Measurements from ENCODE around the gene MAPK8IP3.

Gene MAPK8IP3

GRCh38 chr16:1758923-1759322, 52.9 kb downstream of the MAPK8IP3 start:
- Histone ChIP-seq H3K9me3 (no peaks in the 10 kb centered on the region), H3K27me3 (no peaks in the 10 kb centered on the region), H3K4me3 (ENCODE audit: low read depth, low read length) (no peak overlapping the region), H3K4me1 (no peaks in the 10 kb centered on the region), H3K36me3 (peaks cover 42% of the 10 kb centered on the region)
- TF ChIP-seq CTCF (IDR thresholded peaks at IDR 0.05; ENCODE audit: low read depth, low read length): no peak
- DNase-seq: no peak

DNA sequence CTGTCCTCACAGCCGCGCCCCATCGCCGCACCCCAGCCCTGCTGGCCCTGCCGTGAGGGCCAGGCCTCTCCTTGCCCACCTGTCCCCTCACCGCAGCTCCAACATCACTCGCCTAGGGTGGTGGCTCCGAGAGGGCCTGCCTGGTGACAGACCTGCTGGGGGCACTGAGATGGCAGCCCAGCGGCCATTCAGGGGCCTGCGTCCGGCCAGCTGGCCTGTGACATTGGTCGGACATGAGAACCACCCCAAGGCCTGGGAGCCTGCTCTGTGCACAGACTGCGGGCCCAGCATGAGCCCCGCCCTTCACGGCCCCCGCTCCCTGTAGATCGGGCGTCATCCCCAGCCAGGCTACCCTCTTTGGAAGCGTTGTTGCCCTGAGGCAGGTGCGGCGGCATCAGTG, 53.5 kb downstream of the MAPK8IP3 start:
- Histone ChIP-seq H3K4me1 (no peaks in the 10 kb centered on the region), H3K9me3 (no peaks in the 10 kb centered on the region), H3K4me3 (ENCODE audit: low read depth, low read length) (no peak overlapping the region), H3K36me3 (peaks cover 43% of the 10 kb centered on the region), H3K27me3 (no peaks in the 10 kb centered on the region)
- TF ChIP-seq CTCF (IDR thresholded peaks at IDR 0.05; ENCODE audit: low read depth, low read length): no peak
- no peak for DNase-seq

- H3K36me3 ChIP-seq: peaks cover 55% of the 10 kb centered on the region
- no peaks in the 10 kb centered on the region for H3K4me1 ChIP-seq
- H3K27me3 ChIP-seq: no peaks in the 10 kb centered on the region
- DNase-seq: no peak
- no peak overlapping the region for H3K4me3 ChIP-seq (ENCODE audit: low read depth, low read length)
- H3K9me3 ChIP-seq: no peaks in the 10 kb centered on the region
- TF ChIP-seq CTCF (IDR thresholded peaks at IDR 0.05; ENCODE audit: low read depth, low read length): no peak
These were observed 54.9 kb downstream of the MAPK8IP3 start for GRCh38 chr16:1760911-1761310.

DNA sequence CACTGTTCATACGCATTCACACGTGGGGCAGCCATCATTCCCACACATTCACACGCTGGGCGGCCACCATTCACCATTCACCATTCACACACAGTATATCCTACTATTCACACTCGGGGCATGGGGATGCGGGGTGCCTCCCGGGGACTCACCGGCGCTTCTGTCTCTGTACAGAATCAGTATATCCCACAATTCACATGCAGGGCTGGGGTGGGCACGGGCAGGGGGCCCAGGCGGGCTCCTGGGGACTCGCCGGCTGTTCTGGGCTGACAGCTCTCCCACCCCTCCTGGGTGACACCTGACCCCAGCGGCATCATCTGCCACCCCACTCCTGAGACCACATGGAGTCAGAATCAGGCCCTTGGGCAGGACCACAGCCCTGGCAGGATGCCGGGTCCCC, 55.8 kb downstream of the MAPK8IP3 start:
- H3K36me3 ChIP-seq: peaks cover 59% of the 10 kb centered on the region
- no peaks in the 10 kb centered on the region for H3K4me1 ChIP-seq
- TF ChIP-seq CTCF (IDR thresholded peaks at IDR 0.05; ENCODE audit: low read depth, low read length): no peak
- no peaks in the 10 kb centered on the region for H3K9me3 ChIP-seq
- no peak for DNase-seq
- no peaks in the 10 kb centered on the region for H3K27me3 ChIP-seq
- no peak overlapping the region for H3K4me3 ChIP-seq (ENCODE audit: low read depth, low read length)

GRCh38 chr16:1762196-1762878, 56.3 kb downstream of the MAPK8IP3 start:
- H3K4me3 ChIP-seq (ENCODE audit: low read depth, low read length): no peak overlapping the region
- H3K27me3 ChIP-seq: no peaks in the 10 kb centered on the region
- no peaks in the 10 kb centered on the region for H3K9me3 ChIP-seq
- no peaks in the 10 kb centered on the region for H3K4me1 ChIP-seq
- no peak for TF ChIP-seq CTCF (IDR thresholded peaks at IDR 0.05; ENCODE audit: low read depth, low read length)
- peaks cover 65% of the 10 kb centered on the region for H3K36me3 ChIP-seq
- no peak for DNase-seq

GRCh38 chr16:1762879-1763520, 57.0 kb downstream of the MAPK8IP3 start:
- Histone ChIP-seq H3K9me3 (no peaks in the 10 kb centered on the region), H3K36me3 (peaks cover 71% of the 10 kb centered on the region), H3K4me3 (ENCODE audit: low read depth, low read length) (no peak overlapping the region), H3K27me3 (no peaks in the 10 kb centered on the region), H3K4me1 (no peaks in the 10 kb centered on the region)
- DNase-seq: no peak
- TF ChIP-seq CTCF (IDR thresholded peaks at IDR 0.05; ENCODE audit: low read depth, low read length): no peak
